Prostate gland (tissue), 2 donors: ENCODE data around the gene RTCA.
"Not testable (repeated sequence)": the region's sequence is repeated elsewhere in the genome, so short reads cannot be mapped to it uniquely, and the experiment has no call there.

Source experiments
- POLR2A ChIP-seq: fragments of 450-650 bp; IDR thresholded peaks from one replicate; pipeline ENCODE4 v1.6.1; 2016; ENCODE audit warnings: antibody characterized with exemption, mild to moderate bottlenecking
- TF ChIP-seq, protein P1 (sequence below), 4 experiments: fragments of 200-600 bp in 2 of 4; fragments of 450-650 bp in 2 of 4; sonication (generic) in 2 of 4; IDR thresholded peaks; 1 replicate in 3 of 4; 2 replicates in 1 of 4; pipeline ENCODE4 v1.5.1; 2016 to 2019; ENCODE audit warnings: antibody characterized with exemption in 4 of 4, mild to moderate bottlenecking in 2 of 4, moderate library complexity in 2 of 4

DNA sequence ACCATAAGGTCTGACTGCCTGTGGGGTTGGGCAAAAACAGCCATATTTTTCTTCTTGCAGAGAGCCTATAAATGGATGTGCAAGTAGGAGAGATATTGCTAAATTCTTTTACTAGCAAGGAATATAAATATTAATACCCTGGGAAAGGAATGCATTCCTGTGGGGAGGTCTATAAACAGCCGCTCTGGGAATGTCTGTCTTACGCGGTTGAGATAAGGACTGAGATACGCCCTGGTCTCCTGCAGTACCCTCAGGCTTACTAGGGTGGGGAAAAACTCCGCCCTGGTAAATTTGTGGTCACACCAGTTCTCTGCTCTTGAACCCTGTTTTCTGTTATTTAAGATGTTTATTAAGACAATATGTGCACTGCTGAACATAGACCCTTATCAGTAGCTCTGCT is 1.9 kb upstream of the RTCA start:
- TF ChIP-seq, protein P1, sequence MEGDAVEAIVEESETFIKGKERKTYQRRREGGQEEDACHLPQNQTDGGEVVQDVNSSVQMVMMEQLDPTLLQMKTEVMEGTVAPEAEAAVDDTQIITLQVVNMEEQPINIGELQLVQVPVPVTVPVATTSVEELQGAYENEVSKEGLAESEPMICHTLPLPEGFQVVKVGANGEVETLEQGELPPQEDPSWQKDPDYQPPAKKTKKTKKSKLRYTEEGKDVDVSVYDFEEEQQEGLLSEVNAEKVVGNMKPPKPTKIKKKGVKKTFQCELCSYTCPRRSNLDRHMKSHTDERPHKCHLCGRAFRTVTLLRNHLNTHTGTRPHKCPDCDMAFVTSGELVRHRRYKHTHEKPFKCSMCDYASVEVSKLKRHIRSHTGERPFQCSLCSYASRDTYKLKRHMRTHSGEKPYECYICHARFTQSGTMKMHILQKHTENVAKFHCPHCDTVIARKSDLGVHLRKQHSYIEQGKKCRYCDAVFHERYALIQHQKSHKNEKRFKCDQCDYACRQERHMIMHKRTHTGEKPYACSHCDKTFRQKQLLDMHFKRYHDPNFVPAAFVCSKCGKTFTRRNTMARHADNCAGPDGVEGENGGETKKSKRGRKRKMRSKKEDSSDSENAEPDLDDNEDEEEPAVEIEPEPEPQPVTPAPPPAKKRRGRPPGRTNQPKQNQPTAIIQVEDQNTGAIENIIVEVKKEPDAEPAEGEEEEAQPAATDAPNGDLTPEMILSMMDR (IDR thresholded peaks at IDR 0.05) = not testable (repeated sequence)
- not testable (repeated sequence) for TF ChIP-seq POLR2A
